Measurements from ENCODE around the gene NLGN1.

GRCh38 chr3:173770011-173770410, 372.5 kb downstream of the NLGN1 start:
- TF ChIP-seq CTCF (IDR thresholded peaks at IDR 0.05) (no peak), POLR2A (IDR thresholded peaks at IDR 0.05) (no peak)

Data from lower leg skin (tissue), 3 donors.